HT-29 (cell line): ENCODE data around the gene ERAP2. TPM values are rescaled to one million over a fixed set of nuclear protein-coding genes. Genes with fewer than 3 reads are reported as not detected.

Experiments
- DNase-seq: peaks from one replicate; pipeline ENCODE4 v3.0.0-alpha.2; 2015; ENCODE audit warnings: low spot score
- small RNA-seq: library from RNA; depleted of rRNA; stranded (forward); fragments of <200 nt; gene quantifications from one replicate; pipeline ENCODE3, GENCODE V24; 2014
- total RNA-seq: library from RNA; depleted of rRNA; stranded (reverse); fragments of >200 nt; shearing (Covaris generic); gene quantifications from 2 replicates; pipeline ENCODE4 v1.2.3, GENCODE V29; 2014; rRNA removed

Gene ERAP2
- total RNA-seq, 1 experiment from 2014 or later = 23.3 TPM

DNA sequence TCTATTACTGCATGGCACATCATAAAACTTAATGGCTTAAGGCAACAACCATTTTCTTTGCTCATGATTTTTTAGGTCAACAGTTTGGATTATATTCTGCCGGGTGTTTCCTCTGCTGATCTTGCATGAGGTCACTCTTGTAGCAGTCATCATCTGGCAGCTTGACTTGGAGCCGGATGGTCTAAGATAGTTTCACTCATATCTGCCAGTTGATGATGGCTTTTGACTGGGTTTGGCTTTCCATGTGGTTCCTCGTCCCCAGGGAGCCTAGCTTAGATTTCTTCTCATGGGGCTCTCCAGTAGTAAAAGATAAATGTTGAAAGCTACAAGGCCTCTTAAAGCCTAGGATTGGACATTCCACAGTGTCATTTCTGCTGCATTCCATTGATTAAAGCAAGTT lies 87.0 kb downstream of the ERAP2 start:
- DNase-seq = no peak

DNA sequence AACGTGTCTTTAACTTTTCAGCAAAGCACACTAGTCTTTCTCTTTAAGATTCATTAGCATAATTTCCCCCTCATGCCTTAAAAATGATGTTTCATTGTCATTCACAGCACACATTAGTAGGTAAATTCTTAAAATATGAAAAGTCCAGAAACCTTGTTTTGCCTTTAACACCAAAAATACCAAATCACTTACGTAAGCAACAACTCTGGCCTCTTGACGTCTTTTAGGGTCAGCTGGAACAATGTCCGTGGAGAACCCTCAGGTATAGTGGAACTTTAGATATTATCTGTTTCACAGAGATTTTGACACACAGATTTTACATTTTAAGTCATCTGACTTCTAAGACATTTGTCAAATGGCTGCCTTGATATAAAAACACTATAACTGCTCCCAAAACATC lies 90.5 kb downstream of the ERAP2 start:
- DNase-seq = no peak

DNA sequence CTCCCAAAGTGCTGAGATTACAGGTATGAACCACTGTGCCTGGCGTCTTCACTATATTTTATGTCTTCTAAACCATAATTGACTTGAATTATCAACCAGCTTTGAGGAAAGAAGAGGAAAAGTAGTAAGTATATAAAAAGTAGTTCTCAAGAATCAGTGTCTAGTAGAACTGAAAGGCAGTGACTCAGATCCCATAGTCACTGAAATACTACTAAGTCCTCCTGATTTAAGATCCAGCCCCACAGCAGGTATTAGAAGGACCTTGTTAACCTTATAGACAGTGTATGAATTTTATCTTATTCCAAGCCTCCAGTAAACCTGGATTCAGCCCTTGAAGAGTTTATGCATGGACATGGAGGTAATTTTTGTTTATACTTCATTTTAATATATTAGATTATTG lies 91.1 kb downstream of the ERAP2 start:
- no peak for DNase-seq

DNA sequence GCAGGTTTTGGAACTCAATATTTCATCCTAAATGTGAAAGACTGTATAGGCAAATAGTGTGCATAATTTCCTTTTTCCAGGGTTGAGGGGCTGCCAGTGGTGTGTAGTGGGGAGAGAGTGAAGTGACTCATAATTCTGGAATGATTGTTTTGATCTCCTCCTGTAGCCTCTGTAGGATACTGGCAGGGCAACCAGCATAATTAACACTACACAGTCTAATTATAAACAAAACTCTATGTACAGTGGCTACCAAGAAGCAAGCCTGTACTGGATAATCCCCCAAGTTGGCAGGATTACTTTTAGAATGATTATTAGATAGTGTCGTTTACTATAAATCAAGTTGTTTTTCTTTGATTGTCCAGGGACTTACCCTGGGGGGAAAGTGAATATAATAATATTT lies 91.8 kb downstream of the ERAP2 start:
- DNase-seq = peak; percentile 31

DNA sequence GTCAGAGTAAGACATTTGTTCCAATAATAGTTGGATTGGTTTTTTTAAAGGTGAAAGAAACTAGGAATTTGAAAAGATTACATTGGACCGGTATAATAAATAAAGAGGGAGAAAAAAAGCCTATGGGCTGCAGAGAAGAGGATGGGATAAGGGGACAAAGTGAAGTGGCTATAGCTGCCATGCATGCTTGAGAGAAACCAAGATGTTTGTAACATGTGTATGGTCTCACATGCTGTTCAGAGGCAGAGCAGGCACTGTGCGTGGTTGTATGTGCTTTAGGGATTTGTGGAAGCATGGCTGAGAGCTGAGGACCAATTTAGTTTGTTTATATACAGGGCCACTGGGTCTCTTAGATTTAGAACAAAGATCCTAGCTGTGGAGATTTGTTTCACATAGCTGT lies 92.3 kb downstream of the ERAP2 start:
- no peak for DNase-seq

Small RNA genes lying within 50 kb of the gene (small RNA-seq; reads per million reads assigned to genes)
- gene RF00019 = not detected

Other genes starting within 250 kb of the ERAP2 start
- 35.6 and 37.2 TPM in 2 replicates for gene CAST, start 214.1 kb upstream of the ERAP2 start, total RNA-seq
- gene ERAP1, start 68.6 kb upstream of the ERAP2 start, total RNA-seq = 5.6 and 5.8 TPM in 2 replicates
- gene LNPEP, start 59.6 kb downstream of the ERAP2 start, total RNA-seq = 6.1 and 7.8 TPM in 2 replicates